ENCODE measurements around the gene FBXL3.

Gene FBXL3

GRCh38 chr13:77016888-77017623 lies 9.9 kb downstream of the FBXL3 start:
- no peak overlapping the region for H2BK5ac ChIP-seq (ENCODE audit: low read depth, low read length, poor library complexity, severe bottlenecking)
- H4K91ac ChIP-seq (ENCODE audit: low read length) = no peak overlapping the region
- H3K79me1 ChIP-seq (replicated peaks; ENCODE audit: low read length, poor library complexity, severe bottlenecking) = peaks cover 15% of the 10 kb centered on the region
- DNase-seq = no peak
- H3K4me1 ChIP-seq (ENCODE audit: control insufficient read depth, insufficient read depth, low read depth, low read length) = peaks cover 1% of the 10 kb centered on the region
- no peak overlapping the region for H3K4me3 ChIP-seq (ENCODE audit: insufficient read depth in 1 of 2, low read depth in 1 of 2, low read length in 2 of 2)
- H3K23ac ChIP-seq (ENCODE audit: low read length in 2 of 2) = no peak overlapping the region
- no peak overlapping the region for H3K18ac ChIP-seq (ENCODE audit: low read depth in 1 of 2, low read length in 2 of 2)
- peaks cover 9 to 72% of the 10 kb centered on the region in 2 experiments for H3K36me3 ChIP-seq (ENCODE audit: control insufficient read depth in 1 of 2, insufficient read depth in 2 of 2, low read depth in 1 of 2, low read length in 2 of 2)
- 95% methylated on average over 4 of the region's 6 CpGs for WGBS
- H2BK12ac ChIP-seq (ENCODE audit: low read length in 2 of 2) = no peak overlapping the region
- no peak overlapping the region for H2BK15ac ChIP-seq (ENCODE audit: low read depth, poor library complexity, severe bottlenecking)
- H3K14ac ChIP-seq (ENCODE audit: low read length in 2 of 2) = no peak overlapping the region
- no peak overlapping the region for H3K4ac ChIP-seq (ENCODE audit: low read depth in 1 of 2, low read length in 2 of 2)
- H2AFZ ChIP-seq (ENCODE audit: low read depth, low read length) = no peak overlapping the region
- H3K4me2 ChIP-seq (ENCODE audit: low read length, poor library complexity, severe bottlenecking) = no peak overlapping the region
- H3K27me3 ChIP-seq (ENCODE audit: control insufficient read depth in 1 of 2, insufficient read depth in 1 of 2, low read length in 2 of 2) = no peaks in the 10 kb centered on the region
- no peak overlapping the region for H3K27ac ChIP-seq (ENCODE audit: low read length, poor library complexity, severe bottlenecking)
- H4K8ac ChIP-seq (ENCODE audit: low read length) = no peak overlapping the region
- no peaks in the 10 kb centered on the region for H3K9me3 ChIP-seq (ENCODE audit: control insufficient read depth, low read length)
- H3K9ac ChIP-seq (ENCODE audit: low read length) = no peak overlapping the region
- H2BK120ac ChIP-seq (ENCODE audit: low read depth, low read length) = no peak overlapping the region
- no peak overlapping the region for H2AK5ac ChIP-seq (ENCODE audit: low read length, severe bottlenecking)

DNA sequence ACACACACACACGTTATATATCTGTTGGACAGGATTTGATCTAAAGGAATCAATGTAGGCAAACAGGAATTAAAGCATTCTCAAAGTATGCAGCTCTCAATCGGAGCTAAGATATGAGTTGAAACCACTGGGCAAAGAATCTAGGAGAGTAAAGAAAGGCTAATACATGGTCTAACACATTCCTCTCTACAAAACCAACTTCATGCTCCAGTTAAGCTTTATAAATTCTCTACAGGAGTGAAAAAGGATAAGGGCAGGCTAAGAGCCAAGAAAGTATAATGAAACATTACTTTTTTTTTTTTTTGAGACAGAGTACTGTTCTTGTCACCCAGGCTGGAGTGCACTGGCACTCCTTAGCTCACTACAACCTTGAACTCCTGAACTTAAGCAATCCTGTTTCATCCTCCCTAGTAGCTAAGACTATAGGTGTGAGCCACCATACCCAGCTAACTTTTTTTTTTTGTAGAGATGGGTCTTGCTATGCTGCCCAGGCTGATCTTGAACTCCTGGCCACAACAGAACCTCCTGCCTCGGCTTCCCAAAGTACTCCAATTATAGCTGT lies 10.6 kb downstream of the FBXL3 start:
- no peaks in the 10 kb centered on the region for H3K4me1 ChIP-seq (ENCODE audit: control insufficient read depth, insufficient read depth, low read depth, low read length)
- no peak overlapping the region for H3K23ac ChIP-seq (ENCODE audit: low read length in 2 of 2)
- no peak overlapping the region for H2AFZ ChIP-seq (ENCODE audit: low read depth, low read length)
- H3K79me1 ChIP-seq (replicated peaks; ENCODE audit: low read length, poor library complexity, severe bottlenecking) = peaks cover 16% of the 10 kb centered on the region
- H2BK120ac ChIP-seq (ENCODE audit: low read depth, low read length) = no peak overlapping the region
- H2BK5ac ChIP-seq (ENCODE audit: low read depth, low read length, poor library complexity, severe bottlenecking) = no peak overlapping the region
- H3K4ac ChIP-seq (ENCODE audit: low read depth in 1 of 2, low read length in 2 of 2) = no peak overlapping the region
- no peak overlapping the region for H4K8ac ChIP-seq (ENCODE audit: low read length)
- no peak overlapping the region for H2BK15ac ChIP-seq (ENCODE audit: low read depth, poor library complexity, severe bottlenecking)
- H3K18ac ChIP-seq (ENCODE audit: low read depth in 1 of 2, low read length in 2 of 2) = no peak overlapping the region
- peak overlapping the region; percentile 63 for H3K27ac ChIP-seq (ENCODE audit: low read length, poor library complexity, severe bottlenecking)
- no peak overlapping the region for H3K9ac ChIP-seq (ENCODE audit: low read length)
- no peak overlapping the region for H4K91ac ChIP-seq (ENCODE audit: low read length)
- no peaks in the 10 kb centered on the region for H3K9me3 ChIP-seq (ENCODE audit: control insufficient read depth, low read length)
- no peak overlapping the region for H3K4me2 ChIP-seq (ENCODE audit: low read length, poor library complexity, severe bottlenecking)
- no peak overlapping the region for H3K14ac ChIP-seq (ENCODE audit: low read length in 2 of 2)
- H2BK12ac ChIP-seq (ENCODE audit: low read length in 2 of 2) = no peak overlapping the region
- no peak for DNase-seq
- WGBS = 100% methylated on average over 2 of the region's 3 CpGs
- H2AK5ac ChIP-seq (ENCODE audit: low read length, severe bottlenecking) = no peak overlapping the region
- H3K27me3 ChIP-seq (ENCODE audit: control insufficient read depth in 1 of 2, insufficient read depth in 1 of 2, low read length in 2 of 2) = no peaks in the 10 kb centered on the region
- H3K4me3 ChIP-seq (ENCODE audit: insufficient read depth in 1 of 2, low read depth in 1 of 2, low read length in 2 of 2) = no peak overlapping the region
- H3K36me3 ChIP-seq (ENCODE audit: control insufficient read depth in 1 of 2, insufficient read depth in 2 of 2, low read depth in 1 of 2, low read length in 2 of 2) = peaks cover 11 to 76% of the 10 kb centered on the region in 2 experiments

DNA sequence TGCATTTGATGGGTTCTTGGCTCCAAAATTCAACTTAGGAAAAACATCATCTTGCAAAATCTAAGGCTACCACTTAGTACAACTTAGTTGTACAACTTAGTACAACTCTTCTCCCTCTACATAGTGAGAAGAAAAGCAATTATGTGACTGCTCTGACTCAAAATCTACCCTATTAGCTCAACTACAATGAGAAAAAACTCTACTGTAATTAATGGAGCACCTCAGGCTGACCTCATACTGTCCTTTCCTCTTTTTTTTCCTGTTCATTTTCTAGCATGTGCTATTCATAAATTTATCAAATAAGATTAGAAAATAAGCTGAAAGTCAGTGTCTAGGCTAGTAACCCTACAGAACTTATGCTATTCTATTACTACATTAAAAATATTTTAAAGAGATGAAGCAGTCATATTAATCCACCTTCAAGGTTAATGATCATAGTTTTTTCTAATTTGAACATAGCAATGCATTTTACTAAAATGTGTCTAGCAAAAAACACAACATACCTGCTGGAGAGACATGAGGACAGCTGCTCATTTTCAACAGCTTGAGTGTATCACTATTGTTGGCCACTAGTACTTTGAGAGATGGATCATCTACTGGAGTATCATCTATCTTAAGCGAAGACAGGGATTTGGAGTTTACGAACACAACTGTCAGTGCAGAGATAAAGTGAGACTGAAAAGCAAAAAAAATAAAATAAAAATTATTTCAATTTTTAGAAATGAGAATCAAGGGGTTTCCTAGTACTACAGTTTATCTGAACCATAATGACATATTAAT lies 11.9 kb downstream of the FBXL3 start:
- no peak overlapping the region for H3K9ac ChIP-seq (ENCODE audit: low read length)
- H3K9me3 ChIP-seq (ENCODE audit: control insufficient read depth, low read length) = no peaks in the 10 kb centered on the region
- no peak overlapping the region for H3K23ac ChIP-seq (ENCODE audit: low read length in 2 of 2)
- no peak overlapping the region for H2AK5ac ChIP-seq (ENCODE audit: low read length, severe bottlenecking)
- H2AFZ ChIP-seq (ENCODE audit: low read depth, low read length) = no peak overlapping the region
- H3K4me3 ChIP-seq (ENCODE audit: insufficient read depth in 1 of 2, low read depth in 1 of 2, low read length in 2 of 2) = no peak overlapping the region
- H3K18ac ChIP-seq (ENCODE audit: low read depth in 1 of 2, low read length in 2 of 2) = no peak overlapping the region
- no peak overlapping the region for H3K4ac ChIP-seq (ENCODE audit: low read depth in 1 of 2, low read length in 2 of 2)
- H3K79me1 ChIP-seq (replicated peaks; ENCODE audit: low read length, poor library complexity, severe bottlenecking) = peaks cover 16% of the 10 kb centered on the region
- no peak overlapping the region for H2BK12ac ChIP-seq (ENCODE audit: low read length in 2 of 2)
- no peak overlapping the region for H3K4me2 ChIP-seq (ENCODE audit: low read length, poor library complexity, severe bottlenecking)
- no peak overlapping the region for H3K27ac ChIP-seq (ENCODE audit: low read length, poor library complexity, severe bottlenecking)
- no peak overlapping the region for H2BK15ac ChIP-seq (ENCODE audit: low read depth, poor library complexity, severe bottlenecking)
- H3K27me3 ChIP-seq (ENCODE audit: control insufficient read depth in 1 of 2, insufficient read depth in 1 of 2, low read length in 2 of 2) = no peaks in the 10 kb centered on the region
- no peak overlapping the region for H4K91ac ChIP-seq (ENCODE audit: low read length)
- peaks cover 19 to 85% of the 10 kb centered on the region in 2 experiments for H3K36me3 ChIP-seq (ENCODE audit: control insufficient read depth in 1 of 2, insufficient read depth in 2 of 2, low read depth in 1 of 2, low read length in 2 of 2)
- H2BK5ac ChIP-seq (ENCODE audit: low read depth, low read length, poor library complexity, severe bottlenecking) = no peak overlapping the region
- no peak overlapping the region for H3K14ac ChIP-seq (ENCODE audit: low read length in 2 of 2)
- H3K4me1 ChIP-seq (ENCODE audit: control insufficient read depth, insufficient read depth, low read depth, low read length) = no peaks in the 10 kb centered on the region
- H4K8ac ChIP-seq (ENCODE audit: low read length) = no peak overlapping the region
- WGBS = 100% methylated on average over 1 of the region's 2 CpGs
- H2BK120ac ChIP-seq (ENCODE audit: low read depth, low read length) = no peak overlapping the region
- no peak for DNase-seq

DNA sequence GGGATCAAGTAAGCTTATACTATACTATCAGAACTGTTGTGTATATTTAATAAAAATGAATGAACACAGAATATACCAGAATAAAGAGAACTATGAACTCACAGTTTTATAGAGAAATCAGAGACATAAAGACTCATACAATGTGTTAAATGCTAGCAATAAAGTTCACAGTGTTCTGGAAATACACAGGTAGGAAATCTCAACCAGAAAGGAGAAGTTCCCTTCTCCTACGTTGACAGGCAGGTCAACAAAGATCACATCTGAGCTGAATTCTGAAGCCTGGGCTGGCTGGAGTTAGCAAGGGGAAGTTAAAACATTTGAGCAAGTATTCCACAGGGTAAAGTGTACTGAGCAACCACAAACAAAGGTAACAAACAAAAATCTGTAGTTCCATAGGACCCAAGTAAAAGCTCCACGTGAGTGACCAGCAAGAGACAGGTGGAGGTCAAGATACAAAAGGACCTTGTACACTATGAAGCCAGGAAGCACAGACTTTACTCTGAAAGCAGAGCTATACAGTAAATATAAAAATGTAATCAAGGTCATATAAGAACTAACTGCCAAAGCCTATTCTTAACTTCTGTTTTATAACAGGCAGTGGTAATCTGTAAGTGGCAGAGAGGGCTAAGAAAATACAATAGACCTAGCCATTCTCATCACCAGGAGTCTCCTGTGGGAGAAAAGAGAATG lies 13.0 kb downstream of the FBXL3 start:
- Histone ChIP-seq H3K23ac (ENCODE audit: low read length in 2 of 2) (no peak overlapping the region), H2BK15ac (ENCODE audit: low read depth, poor library complexity, severe bottlenecking) (no peak overlapping the region), H3K27me3 (ENCODE audit: control insufficient read depth in 1 of 2, insufficient read depth in 1 of 2, low read length in 2 of 2) (no peaks in the 10 kb centered on the region), H3K4me1 (ENCODE audit: control insufficient read depth, insufficient read depth, low read depth, low read length) (no peaks in the 10 kb centered on the region), H3K9ac (ENCODE audit: low read length) (no peak overlapping the region), H3K36me3 (ENCODE audit: control insufficient read depth in 1 of 2, insufficient read depth in 2 of 2, low read depth in 1 of 2, low read length in 2 of 2) (peaks cover 22 to 95% of the 10 kb centered on the region in 2 experiments), H3K4me2 (ENCODE audit: low read length, poor library complexity, severe bottlenecking) (no peak overlapping the region), H4K8ac (ENCODE audit: low read length) (no peak overlapping the region), H3K9me3 (ENCODE audit: control insufficient read depth, low read length) (no peaks in the 10 kb centered on the region), H3K79me1 (replicated peaks; ENCODE audit: low read length, poor library complexity, severe bottlenecking) (peaks cover 15% of the 10 kb centered on the region), H2BK5ac (ENCODE audit: low read depth, low read length, poor library complexity, severe bottlenecking) (no peak overlapping the region), H3K4me3 (ENCODE audit: insufficient read depth in 1 of 2, low read depth in 1 of 2, low read length in 2 of 2) (no peak overlapping the region), H3K27ac (ENCODE audit: low read length, poor library complexity, severe bottlenecking) (no peak overlapping the region), H2AFZ (ENCODE audit: low read depth, low read length) (no peak overlapping the region), H3K4ac (ENCODE audit: low read depth in 1 of 2, low read length in 2 of 2) (no peak overlapping the region), H3K14ac (ENCODE audit: low read length in 2 of 2) (no peak overlapping the region), H3K18ac (ENCODE audit: low read depth in 1 of 2, low read length in 2 of 2) (no peak overlapping the region), H4K91ac (ENCODE audit: low read length) (no peak overlapping the region), H2BK12ac (ENCODE audit: low read length in 2 of 2) (no peak overlapping the region), H2AK5ac (ENCODE audit: low read length, severe bottlenecking) (no peak overlapping the region), H2BK120ac (ENCODE audit: low read depth, low read length) (no peak overlapping the region)
- DNase-seq = no peak
- WGBS = 100% methylated on average over 2 of the region's 2 CpGs
